B cell (primary cell): ENCODE results near the gene ARHGAP45.

ENCODE experiments used
- EZH2 ChIP-seq: IDR thresholded peaks from 2 replicates; pipeline ENCODE4 v1.6.1; 2012; ENCODE audit warnings: borderline replicate concordance, low read depth, mild to moderate bottlenecking, moderate library complexity, low read length; ENCODE audit not compliant: insufficient read depth, poor library complexity, severe bottlenecking
- TF ChIP-seq, protein P1 (sequence below): fragments of 200-600 bp; IDR thresholded peaks from one replicate; pipeline ENCODE4 v1.8.0; 2022; ENCODE audit warnings: antibody characterized with exemption, mild to moderate bottlenecking

DNA sequence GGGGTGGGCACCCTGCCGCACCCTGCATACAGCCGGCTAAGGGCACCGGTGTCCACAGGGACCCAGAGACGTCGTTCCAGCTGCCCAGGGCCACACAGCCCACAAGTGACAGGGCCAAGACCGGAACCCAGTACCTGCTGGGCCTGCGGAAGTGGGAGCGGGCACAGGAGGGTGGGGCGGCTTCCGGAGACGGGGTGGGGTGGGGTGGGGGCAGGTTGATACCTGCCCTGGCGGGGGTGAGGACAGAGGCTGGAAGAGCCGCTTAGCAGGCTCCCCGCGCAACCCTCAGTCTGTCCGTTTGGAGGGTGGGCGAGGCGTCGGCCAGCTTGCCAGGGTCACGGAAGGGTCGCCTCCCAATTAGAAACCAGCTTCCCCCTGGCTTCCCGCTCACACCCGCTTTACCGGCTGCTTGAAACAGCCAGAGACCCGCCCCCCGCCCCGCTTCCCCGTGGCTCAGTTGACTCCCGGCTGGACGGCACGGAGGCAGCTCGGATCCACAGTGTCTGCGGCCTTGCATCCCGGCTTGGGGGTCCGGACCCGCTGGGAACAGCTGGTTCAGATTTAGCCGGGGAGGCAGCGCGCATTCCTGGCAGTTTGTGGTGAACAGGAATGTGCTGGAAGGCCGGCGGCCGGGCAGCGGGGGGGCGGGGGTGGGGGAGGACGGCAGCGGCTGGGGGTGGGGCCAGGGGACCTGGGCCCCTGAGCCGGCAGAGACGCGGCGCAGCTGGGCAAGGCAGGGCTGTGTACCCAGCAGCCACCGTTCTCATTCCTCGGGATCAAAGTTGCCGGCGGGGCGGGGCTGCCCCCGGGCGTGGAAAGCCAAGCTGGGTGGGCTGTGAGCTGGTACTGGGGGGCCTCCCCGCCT is 38.7 kb upstream of the ARHGAP45 start:
- TF ChIP-seq, protein P1, sequence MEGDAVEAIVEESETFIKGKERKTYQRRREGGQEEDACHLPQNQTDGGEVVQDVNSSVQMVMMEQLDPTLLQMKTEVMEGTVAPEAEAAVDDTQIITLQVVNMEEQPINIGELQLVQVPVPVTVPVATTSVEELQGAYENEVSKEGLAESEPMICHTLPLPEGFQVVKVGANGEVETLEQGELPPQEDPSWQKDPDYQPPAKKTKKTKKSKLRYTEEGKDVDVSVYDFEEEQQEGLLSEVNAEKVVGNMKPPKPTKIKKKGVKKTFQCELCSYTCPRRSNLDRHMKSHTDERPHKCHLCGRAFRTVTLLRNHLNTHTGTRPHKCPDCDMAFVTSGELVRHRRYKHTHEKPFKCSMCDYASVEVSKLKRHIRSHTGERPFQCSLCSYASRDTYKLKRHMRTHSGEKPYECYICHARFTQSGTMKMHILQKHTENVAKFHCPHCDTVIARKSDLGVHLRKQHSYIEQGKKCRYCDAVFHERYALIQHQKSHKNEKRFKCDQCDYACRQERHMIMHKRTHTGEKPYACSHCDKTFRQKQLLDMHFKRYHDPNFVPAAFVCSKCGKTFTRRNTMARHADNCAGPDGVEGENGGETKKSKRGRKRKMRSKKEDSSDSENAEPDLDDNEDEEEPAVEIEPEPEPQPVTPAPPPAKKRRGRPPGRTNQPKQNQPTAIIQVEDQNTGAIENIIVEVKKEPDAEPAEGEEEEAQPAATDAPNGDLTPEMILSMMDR = no peak
- no peak for TF ChIP-seq EZH2
